GM19324 (cell line): ENCODE measurements around the gene COPS6.

Experiments used
- ATAC-seq: cut with Tn5 transposase; IDR thresholded peaks from one replicate; pipeline ENCODE4 v1.9.1; 2021; ENCODE audit warnings: mild to moderate bottlenecking, moderate library complexity; ENCODE audit not compliant: unreplicated experiment, low FRiP score

Gene COPS6

DNA sequence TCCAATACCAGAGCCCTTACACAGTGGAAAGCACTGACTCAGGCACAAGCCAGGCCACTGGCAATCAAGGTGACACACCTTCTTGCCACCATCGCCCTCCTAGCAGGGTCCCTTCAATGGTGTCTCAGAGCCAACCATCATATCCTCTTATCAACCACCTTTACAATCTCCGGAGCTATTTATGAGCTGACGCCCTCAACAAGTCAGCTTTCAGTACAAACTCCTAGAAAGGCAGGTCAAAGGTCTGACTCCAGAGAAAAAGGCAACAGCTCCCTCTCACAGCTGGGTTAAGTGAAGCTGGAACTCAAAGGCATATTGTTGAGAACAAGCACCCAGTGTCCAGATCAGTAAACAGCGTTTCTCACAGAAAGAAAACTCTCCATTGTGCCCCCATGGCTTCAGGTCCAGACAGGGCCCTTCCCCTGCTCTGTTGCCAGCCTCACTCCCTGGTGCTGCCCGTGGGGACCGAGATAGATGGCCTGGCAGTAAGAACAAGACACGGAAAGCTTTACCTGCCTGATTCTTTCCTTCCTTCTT is 9.7 kb upstream of the COPS6 start:
- no peak for ATAC-seq

DNA sequence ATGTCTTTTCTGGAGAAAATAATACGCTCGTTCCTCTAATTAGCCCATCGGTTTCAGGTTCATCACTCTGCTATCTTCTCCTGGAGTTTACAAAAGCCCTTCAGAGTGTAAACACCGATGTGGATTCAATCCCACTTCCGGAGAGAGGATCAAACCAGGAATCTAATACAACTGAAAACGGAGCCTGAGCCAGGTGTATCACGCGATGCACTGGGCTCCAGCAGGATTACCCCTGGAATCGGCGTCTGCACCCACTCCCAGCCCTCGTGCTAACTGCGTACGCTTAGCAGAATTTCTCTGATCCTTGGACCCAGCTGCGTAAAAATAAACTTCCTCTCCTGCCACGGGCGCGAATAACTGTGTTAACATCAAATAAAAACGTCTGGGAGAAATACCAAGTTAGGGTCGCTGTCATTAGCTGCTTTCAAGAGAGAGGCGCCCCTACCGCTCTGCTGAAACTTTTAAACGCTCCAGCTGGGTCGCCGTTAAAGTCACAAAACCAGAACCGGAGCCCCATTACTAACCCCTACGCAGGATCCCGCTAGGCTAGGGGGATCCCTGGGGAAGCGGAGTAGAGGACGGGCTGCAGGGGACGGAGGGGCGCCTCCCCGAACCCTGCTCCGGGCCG is 7.7 kb upstream of the COPS6 start:
- ATAC-seq: no peak

DNA sequence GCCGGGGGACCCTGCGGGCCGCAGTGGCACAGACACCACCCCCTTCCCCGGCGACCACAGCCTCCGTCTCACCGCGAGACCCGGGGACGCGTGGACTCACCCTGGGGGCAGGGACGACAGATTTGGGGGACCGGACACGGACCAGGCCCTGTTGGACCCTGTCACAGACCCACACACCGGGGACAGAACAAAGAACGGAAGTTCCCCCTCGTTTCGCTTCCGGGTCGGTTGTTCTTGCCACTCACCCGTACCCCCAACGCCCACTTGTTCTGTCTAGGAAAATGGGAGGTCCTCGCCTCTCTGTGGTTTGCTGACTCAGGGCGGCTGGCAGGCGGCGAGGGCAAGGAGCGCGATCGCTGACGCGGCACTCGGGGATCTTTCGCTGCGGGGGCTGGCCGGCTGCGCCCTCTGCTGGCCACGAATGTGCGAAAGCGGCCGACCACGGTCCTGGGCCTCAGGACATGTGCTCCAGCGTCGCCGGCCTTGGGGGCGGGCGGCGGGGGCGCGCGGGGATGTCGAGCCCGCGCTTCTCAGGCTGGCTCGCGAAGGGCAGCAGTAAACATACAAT is 7.2 kb upstream of the COPS6 start, which contains the start of gene ZNF3:
Gene ZNF3 (minus strand): TSS at position 189 of the 568 bp plus-strand sequence. CDS start 4,366 bp downstream, outside the sequence.
- peak; percentile 85 for ATAC-seq

- no peak for ATAC-seq
Observed at GRCh38 chr7:100082978-100083377, 5.8 kb upstream of the COPS6 start.

- no peak for ATAC-seq
Observed at GRCh38 chr7:100085515-100085914, 3.3 kb upstream of the COPS6 start.

DNA sequence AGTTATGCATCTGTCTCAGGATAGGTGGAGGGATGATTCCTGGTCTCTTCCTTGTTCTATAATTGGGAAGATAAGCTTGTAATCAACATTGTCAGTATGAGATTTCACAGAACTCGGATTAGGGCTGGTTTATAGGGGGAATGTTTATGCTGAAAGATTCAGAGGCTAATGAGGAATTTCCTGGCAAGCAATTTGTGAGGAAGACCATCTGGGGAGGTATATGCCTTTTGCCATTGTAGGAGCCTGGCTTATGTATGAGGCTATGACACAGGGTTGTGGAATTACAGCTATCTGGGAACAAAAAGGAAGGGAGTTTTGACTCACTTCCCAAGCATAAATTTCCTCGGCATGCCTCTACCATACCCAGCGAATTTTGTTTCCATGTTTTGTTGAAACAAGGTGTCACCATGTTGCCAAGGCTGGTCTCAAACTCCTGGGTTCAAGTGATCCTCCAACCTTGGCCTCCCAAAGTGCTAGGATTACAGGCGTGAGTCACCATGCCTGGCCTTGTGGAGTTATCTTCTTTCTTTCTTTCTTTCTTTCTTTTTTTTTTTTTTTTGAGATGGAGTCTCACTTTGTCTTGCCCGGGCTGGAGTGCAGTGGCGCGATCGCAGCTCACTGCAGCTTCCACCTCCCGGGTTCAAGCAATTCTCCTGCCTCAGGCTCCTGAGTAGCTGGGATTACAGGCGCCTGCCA is 1.6 kb upstream of the COPS6 start:
- ATAC-seq: no peak

GRCh38 chr7:100088095-100088620 is 611 bp upstream of the COPS6 start:
- ATAC-seq: no peak

GRCh38 chr7:100089458-100090196 is 858 bp downstream of the COPS6 start:
- ATAC-seq: no peak

GRCh38 chr7:100090527-100091410 is 2.0 kb downstream of the COPS6 start:
- no peak for ATAC-seq

DNA sequence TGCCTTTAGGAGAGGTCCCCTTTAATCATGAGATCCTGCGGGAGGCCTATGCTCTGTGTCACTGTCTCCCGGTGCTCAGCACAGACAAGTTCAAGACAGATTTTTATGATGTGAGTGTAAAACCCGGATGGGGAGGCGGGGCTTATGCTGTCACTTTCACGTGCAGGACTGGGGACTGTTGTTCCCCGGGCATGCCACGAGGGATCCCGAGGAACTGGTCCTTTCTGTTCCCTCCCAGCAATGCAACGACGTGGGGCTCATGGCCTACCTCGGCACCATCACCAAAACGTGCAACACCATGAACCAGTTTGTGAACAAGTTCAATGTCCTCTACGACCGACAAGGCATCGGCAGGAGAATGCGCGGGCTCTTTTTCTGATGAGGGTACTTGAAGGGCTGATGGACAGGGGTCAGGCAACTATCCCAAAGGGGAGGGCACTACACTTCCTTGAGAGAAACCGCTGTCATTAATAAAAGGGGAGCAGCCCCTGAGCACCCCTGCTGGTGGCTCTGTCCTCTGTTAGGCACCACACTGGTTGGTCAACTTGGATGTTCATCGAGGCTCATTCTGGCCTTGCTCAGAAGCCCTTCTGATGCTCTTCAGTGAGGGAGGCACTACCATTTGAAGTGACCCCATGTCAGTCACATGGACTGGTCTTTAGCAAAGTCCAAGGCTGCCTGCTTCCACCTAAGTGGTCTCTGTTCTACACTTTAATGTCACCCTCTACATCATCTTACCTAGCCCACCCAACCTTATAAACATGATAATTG is 2.8 kb downstream of the COPS6 start:
- ATAC-seq: no peak

DNA sequence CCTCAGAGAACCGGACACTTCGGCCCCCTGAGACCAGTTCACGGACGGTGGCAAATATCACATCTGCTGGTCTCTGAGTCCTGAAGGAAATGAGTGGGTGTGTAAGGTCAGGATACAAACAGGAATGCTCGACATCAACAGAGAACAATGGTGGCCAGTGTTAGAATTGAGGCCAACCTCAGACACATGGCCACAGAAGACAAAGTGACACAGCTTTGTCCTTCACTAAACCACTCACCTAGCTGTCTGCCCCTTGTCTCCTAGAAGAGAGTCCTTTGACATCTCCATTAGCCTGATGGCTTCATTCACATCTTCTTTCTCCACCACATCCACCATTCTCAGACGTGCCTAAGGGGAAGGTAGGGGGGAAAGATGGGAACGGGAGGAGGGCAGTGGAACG is 4.3 kb downstream of the COPS6 start:
- ATAC-seq: no peak

GRCh38 chr7:100093498-100093897 is 4.7 kb downstream of the COPS6 start:
- no peak for ATAC-seq

DNA sequence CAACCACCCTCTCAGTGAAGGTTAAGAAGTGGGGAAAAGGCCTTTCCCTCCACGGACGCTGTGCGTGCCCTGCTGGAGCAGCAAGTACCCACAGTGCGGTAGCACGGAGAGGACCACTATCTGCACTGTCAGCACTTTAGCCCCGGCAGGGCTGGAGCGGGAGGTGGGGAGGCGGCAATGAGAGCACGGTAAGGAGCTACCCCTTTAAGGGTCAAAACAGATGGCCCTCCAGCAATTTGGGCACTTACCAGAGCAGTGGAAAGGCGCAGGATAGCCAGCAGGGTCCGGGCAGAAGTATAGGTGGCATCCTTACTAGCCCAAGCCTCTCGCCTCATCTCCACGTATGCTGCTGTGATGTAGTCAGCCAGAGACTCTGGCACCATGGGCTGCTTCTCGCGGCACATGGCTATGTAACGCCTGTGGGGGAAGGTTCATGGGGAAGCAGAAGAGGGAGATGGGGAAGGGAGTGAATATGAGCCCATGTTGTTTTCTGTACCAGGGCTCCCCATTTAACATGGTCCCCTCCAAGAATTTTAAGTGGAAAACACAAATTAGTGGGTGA is 5.2 kb downstream of the COPS6 start:
- ATAC-seq: no peak

GRCh38 chr7:100095289-100095688 is 6.5 kb downstream of the COPS6 start:
- no peak for ATAC-seq

DNA sequence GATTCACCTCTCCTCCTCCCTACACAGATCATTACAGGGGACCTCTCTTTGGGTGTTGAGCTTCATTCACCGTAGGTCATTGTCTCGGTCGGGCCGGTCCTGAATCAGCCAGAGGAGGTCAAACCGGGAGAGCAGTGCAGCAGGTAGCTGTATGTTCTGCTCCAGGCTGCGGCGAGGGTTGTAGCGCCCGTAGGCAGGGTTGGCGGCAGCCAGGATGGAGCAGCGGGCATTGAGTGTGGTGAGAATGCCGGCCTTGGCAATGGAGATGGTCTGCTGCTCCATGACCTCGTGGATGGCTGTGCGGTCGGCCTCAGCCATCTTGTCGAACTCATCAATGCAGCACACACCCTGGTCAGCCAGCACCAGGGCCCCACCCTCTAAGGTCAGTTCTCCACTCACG is 6.9 kb downstream of the COPS6 start:
- ATAC-seq: no peak

DNA sequence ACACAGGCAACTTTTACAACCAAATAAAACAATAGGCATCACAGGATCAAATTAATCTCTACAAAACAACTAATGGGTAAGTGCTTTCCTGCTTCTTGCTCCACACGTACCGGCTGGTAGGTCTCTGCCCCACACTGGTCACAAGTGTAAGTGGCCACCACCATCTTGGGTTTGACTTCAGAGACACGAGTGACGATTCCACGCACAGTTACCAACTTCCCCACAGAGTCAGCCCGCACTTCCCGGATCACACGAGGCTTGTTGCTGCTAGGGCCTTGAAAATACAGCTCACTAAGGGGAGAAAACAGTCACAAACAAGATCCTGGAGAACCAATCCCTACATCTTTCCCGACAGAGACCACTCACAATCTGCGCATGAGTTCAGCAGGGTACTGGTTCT is 10.1 kb downstream of the COPS6 start:
- no peak for ATAC-seq

- ATAC-seq: no peak
Observed at GRCh38 chr7:100099452-100099851, 10.7 kb downstream of the COPS6 start.

DNA sequence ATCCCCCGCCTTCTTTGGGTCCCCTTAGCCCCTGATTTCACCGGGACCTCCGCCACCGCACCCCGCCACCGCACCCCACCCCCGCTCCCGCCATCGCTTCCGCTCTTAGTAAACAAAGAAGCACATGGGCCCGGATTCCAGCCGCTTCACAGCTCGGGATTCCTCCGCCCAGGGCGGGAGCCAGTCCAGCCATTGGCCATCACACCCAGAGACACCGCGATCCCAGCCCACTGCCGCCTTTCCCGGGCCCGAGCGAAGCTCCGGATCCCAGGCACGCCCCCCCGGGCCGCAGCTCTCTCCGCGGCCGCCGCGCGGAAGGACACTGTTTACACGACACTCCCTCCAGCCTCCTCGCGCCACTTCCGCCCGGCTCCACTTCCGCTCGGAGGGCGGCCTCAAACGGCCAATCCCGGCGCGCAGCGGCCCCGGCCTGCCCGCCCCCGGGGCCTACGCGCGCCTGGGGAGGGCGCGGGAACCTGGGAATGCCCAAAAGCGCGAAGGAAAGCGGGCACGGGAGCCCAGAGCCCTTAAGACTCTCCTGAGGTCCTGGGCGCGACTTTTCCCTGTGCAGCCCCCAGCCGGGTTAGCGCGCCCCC is 11.7 kb downstream of the COPS6 start:
- peak; percentile 75 for ATAC-seq
